CD1c-positive myeloid dendritic cell (primary cell): ENCODE data around the gene ADPRH.
A peak's percentile ranks its signal among the peaks of the same experiment; 100 is the strongest.
"Not testable (repeated sequence)": the region's sequence is repeated elsewhere in the genome, so short reads cannot be mapped to it uniquely, and the experiment has no call there.

Experiments used
- DNase-seq: peaks from one replicate; pipeline ENCODE4 v3.0.0-alpha.2; 2016; ENCODE audit errors: extremely low spot score

The ADPRH gene

GRCh38 chr3:119559441-119559963, 19.8 kb upstream of the ADPRH start, which contains the start of gene CD80:
TSS of gene CD80 (minus strand) at chr3:119559614. CDS start at chr3:119557728, 1,886 bp downstream.
- DNase-seq: peak; percentile 75

- no peak for DNase-seq
Measured at GRCh38 chr3:119560160-119560559, 19.1 kb upstream of the ADPRH start.

GRCh38 chr3:119562307-119562961, 16.9 kb upstream of the ADPRH start:
- DNase-seq: peak; percentile 75

GRCh38 chr3:119563334-119563733, 16.0 kb upstream of the ADPRH start:
- not testable (repeated sequence) for DNase-seq

GRCh38 chr3:119569156-119569555, 10.1 kb upstream of the ADPRH start:
- peak; percentile 20 for DNase-seq

GRCh38 chr3:119570229-119570628, 9.1 kb upstream of the ADPRH start:
- peak; percentile 94 for DNase-seq

GRCh38 chr3:119571230-119571629, 8.1 kb upstream of the ADPRH start:
- DNase-seq: no peak

GRCh38 chr3:119571688-119572087, 7.6 kb upstream of the ADPRH start:
- peak; percentile 22 for DNase-seq

GRCh38 chr3:119575507-119575906, 3.8 kb upstream of the ADPRH start:
- DNase-seq: no peak

GRCh38 chr3:119580067-119580760, 922 bp downstream of the ADPRH start:
- peak; percentile 78 for DNase-seq

- peak; percentile 83 for DNase-seq
Measured at GRCh38 chr3:119582178-119582577, 2.9 kb downstream of the ADPRH start.

GRCh38 chr3:119585208-119585607, 5.9 kb downstream of the ADPRH start:
- DNase-seq: peak; percentile 63

- DNase-seq: peak; percentile 68
Measured at GRCh38 chr3:119585856-119586570, 6.7 kb downstream of the ADPRH start.

GRCh38 chr3:119586733-119587172, 7.5 kb downstream of the ADPRH start:
- peak; percentile 76 for DNase-seq

- DNase-seq: peak; percentile 97
Measured at GRCh38 chr3:119588112-119588511, 8.8 kb downstream of the ADPRH start.

- DNase-seq: peak; percentile 78
Measured at GRCh38 chr3:119589102-119589773, 9.9 kb downstream of the ADPRH start.

GRCh38 chr3:119590706-119591105, 11.4 kb downstream of the ADPRH start:
- no peak for DNase-seq

- DNase-seq: no peak
Measured at GRCh38 chr3:119592861-119593260, 13.6 kb downstream of the ADPRH start.

- DNase-seq: no peak
Measured at GRCh38 chr3:119594066-119594465, 14.8 kb downstream of the ADPRH start.

GRCh38 chr3:119594929-119595328, 15.6 kb downstream of the ADPRH start:
- DNase-seq: not testable (repeated sequence)

- DNase-seq: no peak
Measured at GRCh38 chr3:119595639-119596334, 16.5 kb downstream of the ADPRH start.
